Right renal pelvis (tissue), 4 donors: ENCODE data around the gene C12orf76. TPM values are rescaled to one million over a fixed set of nuclear protein-coding genes. Genes with fewer than 3 reads are reported as not detected.
"Not testable (repeated sequence)": the region's sequence is repeated elsewhere in the genome, so short reads cannot be mapped to it uniquely, and the experiment has no call there.

ENCODE experiments used
- DNase-seq, 4 donors: peaks; one replicate each; pipeline ENCODE4 v3.0.0-alpha.2; 2013; ENCODE audit warnings: low read depth in 4 of 4, low spot score in 3 of 4, missing footprints in 1 of 4
- polyA plus RNA-seq, 4 donors: library from polyadenylated mRNA; unstranded; fragments of 120-200 nt; gene quantifications; one replicate each; pipeline ENCODE4 v1.2.1, GENCODE V29; 2013; ENCODE audit not compliant: insufficient read length in 4 of 4

Gene C12orf76, protein sequence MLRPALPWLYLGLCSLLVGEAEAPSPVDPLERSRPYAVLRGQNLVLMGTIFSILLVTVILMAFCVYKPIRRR
- 10 to 100 TPM; 32.0 to 34.2 (median 33.9) TPM for polyA plus RNA-seq

DNA sequence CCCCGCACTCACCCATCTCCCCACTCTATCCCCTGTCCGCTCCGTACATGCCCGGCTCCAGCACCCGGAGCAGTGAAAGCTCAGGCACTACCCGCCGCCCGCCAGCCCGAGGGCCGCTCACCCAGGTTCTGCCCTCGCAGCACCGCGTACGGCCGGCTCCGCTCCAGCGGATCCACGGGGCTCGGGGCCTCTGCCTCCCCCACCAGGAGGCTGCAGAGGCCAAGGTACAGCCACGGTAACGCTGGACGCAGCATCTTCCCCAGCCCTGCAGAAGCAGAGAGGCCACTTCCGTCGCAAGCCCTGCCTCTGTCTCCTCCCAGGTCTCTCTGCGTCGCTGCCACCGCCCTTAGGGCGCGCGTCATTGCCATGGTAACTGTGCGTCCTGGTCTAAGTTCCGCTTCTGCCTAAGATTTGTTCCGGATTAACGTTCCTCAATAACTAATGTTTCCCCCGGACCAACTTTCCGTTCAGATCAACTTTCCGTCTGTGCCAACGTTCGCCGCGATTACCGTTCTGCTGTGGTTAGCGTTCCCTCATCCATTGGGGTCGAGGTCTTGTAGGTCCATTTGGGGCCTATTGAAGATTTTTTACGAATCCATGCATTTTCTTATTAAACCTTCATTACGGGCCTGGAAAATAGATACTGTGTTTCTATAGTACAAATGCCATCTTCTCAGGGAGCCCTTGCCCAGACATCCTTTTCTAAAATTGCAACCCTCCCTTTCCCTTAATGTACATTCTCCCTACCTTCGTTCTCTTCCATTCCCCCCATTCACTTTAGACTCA lies at the start of gene C12orf76:
TSS of gene C12orf76 (minus strand) at position 281 of the 786 bp plus-strand sequence. CDS start at position 254, 27 bp downstream.
- DNase-seq = peak; percentile 86 to 90 (median 88)

DNA sequence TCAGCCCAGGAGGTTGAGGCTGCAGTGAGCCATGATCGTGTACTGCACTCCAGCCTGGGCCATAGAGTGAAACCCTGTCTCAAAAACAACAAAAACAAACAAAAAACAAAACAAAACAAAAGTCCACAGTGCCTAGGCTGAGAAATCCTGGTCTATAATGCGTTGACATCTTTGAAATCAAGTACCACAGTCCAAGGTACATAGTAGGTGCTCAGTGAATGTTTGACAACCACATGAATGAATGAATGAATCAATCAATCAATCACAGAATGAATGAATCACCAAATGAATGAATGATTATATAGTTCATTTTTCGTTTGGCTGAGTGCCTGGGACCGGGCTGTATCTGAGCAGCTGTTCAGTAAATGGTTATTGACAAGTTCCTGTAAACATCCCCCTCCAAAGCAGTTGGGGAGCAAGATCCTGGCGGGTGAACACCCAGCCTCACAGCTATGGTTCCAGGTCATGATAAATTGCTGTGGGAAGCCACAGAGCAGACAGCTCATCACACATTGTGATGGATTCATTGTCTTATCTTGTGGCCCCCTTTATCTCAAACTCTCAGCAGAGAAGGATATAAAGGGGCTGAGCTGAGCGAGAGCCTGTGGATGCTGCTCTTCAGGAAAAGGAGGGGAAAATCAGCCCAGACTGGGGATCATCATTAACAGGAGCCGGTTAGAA lies 45.4 kb upstream of the C12orf76 start:
- no peak for DNase-seq

DNA sequence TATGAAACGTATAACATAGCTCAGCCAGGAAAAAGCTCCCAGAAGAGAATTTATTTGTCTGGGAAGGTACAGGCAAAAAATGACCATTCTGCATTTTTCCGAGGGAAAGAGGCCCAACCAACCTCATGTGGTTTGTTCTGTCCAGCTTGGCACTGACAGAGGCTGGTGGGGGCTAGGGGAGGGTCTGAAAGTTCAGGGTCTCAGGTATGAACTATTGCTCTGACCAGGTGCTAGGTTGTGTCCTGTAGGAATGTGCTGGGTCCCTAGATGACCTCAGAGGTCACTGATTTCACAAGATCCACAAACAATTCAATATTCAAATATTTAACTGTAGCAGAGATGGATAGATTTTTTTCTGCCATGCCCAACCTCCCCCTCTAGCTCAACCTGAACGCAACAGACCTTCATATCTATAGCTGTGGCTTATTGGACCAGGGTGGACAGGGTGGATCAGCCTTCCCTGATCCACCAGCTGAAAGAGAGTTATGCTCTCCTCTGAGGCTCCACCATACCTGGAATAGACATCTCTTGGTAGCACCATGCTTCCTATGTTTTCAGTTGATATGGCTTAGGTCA lies 42.9 kb upstream of the C12orf76 start:
- DNase-seq = no peak

DNA sequence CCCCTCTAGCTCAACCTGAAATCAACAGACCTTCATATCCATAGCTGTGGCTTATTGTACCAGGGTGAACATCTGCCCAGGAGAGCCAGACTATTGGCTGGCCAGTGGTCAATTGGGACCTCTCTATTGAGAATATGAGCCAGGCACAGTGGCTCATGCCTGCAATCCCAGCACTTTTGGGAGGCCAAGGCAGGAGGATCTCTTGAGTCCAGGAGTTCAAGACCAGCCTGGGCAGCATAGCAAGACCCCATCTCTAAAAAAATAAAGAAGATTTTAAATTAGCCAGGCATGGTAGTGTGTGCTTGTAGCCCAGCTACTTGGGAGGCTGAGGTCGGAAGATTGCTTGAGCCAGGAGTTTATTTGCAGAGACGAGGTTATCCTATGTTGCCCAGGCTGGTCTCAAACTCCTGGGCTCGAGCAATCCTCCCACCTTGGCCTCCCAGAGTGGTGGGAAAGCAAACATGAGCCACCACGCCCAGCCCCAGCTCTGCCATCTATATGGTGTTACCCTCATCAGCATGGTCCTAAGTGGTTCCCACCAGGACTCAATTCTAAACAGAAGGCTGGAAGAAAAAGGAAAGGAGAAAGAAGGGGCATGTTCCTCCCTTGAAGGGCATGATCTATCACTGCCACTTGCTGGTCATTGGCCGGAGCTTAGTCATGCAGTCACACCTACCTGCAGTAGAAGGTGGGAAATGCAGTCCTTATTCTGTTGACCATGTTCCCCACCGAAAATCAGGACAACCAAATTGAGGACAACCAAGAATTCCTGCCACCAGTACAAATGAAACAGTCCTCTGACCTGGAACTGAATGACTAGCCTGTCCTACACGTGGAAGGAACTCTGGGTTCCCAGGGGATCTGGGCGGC lies 42.2 kb upstream of the C12orf76 start:
- no peak for DNase-seq

DNA sequence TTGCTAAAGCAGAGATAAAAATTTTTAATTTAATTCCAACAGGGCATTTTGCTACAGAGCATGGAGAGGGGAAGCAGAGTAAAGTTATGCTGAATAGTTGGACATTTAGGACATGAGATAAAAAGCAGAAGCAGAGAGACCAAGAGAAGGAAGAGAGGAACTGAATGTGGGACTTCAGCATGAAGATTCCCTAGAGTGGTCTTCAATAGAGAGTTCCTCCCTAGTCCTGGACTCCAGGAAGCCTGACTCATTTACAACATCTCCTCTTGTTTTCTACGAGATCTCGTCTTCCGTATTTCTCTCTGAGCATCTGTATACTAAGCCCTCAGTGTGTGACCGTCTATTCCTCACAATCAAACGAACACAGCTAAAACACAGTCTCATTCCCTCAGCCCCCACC lies 40.6 kb upstream of the C12orf76 start:
- DNase-seq = no peak

DNA sequence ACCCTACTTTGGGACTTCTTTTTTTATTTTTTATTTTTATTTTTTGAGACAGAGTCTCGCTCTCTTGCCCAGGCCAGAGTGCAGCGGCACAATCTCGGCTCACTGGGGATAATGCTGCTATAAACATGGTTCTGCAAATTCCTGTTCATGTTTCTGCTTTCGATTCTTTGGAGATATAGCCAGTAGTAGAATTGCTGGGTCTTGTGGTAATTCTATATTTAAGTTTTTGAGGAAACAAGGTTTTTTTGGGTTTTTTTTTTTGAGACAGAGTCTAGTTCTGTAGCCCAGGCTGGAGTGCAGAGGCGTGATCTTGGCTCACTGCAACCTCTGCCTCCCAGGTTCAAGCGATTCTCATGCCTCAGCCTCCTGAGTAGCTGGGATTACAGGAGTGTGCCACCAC lies 39.9 kb upstream of the C12orf76 start:
- DNase-seq = not testable (repeated sequence)

DNA sequence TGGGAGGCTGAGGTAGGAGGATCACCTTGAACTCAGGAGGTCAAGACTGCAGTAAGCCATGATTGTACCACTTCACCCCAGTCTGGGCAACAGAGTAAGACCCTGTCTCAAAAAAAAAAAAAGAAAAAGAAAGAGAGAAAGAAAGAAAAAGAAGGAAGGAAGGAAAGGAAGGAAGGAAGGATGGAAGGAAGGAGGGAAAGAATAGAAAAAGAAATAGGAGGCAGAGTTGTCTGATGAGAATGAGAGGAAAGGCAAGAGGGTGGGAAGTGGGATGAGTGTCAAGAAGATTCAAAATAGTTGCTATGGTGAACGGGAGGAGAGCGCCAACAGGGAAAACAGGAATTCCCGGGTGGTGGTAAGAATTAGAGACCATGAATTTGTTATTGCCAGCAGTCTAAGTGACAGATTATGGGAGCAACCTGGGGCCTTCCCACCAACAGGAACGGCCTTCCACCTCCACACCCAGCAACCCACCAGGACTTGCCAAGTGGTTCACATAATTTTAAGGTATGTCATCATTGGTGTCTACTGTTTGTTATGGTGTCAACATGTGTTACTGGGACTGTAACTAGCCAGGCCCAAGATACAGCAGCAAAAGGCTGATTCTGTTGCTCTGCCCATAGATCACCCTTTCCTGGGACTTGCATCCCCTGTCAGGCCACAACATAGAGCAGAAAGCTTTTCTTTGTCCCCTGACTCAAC lies 36.1 kb upstream of the C12orf76 start:
- DNase-seq = no peak

DNA sequence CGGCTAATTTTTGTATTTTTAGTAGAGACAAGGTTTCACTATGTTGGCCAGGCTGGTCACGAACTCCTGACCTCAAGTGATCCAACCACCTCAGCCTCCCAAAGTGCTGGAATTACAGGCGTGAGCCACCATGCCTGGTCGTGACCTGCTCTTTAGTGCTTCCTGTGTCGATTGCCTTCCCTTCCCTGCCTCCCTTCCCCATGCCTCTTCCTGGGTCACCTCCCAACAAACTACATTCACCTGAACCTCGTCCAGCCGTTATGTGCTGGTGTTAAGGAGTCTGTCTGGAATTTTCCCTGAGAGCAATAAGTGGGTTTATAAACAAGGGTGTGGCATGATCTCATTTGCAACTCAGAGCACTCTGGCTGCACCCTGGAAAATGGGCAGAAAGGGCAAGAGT lies 32.1 kb upstream of the C12orf76 start:
- no peak for DNase-seq

DNA sequence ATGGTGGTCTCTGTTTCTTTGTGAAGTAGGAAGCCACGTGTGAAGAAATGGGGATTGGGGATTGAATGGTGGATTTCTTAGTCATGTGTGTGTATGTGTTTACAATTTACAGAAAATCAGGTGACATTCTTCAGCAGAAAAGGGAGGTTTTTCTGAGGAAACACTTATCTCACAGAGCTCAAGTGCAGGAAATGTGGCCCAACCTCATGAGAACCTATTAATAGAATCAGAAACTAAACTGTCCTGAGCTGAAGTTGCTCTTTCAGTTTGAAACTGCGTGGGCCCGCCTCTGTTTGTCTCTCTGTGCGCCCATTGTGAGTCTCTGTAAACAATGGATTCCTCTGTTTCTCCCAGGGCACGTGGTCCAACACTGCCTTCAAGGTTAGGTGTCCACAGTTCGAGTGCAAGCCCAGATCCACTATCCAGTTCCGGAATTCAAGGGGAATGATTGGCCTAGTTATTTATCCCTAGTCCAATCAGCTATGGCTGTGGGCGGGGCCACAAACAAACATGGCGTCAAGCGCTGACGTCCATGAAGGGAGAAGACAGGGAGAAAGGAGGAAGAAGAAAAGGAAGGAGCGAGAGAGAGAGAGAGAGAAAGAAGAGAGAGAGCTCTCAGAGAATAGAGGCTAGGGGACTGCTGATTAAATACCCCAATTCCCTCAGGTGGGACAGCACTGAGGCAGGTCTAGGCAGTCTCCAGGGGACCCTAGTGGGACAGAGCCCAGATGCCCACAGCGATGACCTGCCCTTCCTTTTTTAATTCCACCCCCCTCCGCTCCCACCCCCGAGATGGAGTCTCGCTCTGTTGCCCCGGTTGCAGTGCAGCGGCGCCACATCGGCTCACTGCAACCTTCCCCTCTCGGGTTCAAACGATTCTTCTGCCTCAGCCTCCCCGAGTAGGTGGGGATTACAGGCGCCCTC lies 31.4 kb upstream of the C12orf76 start:
- no peak for DNase-seq

DNA sequence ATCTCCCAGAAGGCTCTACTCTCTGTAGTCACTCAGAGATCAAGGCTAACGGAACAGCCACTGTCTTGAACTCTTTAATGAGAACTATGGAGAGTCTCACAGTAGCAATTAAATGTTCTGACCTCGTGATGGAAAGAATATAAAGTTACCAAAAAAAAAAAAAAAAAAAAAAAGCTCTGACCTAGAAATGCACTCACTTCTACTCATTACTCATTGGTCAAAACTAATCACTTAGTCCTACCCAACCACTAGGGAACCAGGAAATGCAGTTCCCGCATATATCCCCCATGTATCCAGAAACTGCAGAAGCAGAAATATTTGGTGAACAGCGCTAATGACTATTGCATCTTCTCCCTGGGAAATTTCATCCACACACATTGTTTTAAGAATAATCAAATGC lies 29.5 kb upstream of the C12orf76 start:
- DNase-seq = no peak

DNA sequence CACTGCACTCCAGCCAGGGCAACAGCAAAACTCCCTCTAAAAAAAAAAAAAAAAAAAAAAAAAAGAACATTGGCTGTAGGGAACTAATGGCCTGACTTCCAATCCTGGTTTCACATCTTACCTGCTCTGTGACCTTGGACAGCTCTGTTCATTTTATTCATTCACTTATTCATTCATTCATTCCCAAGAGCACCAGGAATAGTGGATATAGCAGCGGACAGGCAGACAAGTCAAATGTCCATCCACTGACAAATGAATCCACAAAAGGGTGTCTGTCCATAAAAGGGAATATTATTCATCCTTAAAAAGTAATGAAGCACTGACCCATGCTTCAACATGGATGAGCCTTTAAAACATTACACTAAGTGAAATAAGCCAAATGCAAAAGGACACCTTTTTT lies 27.6 kb upstream of the C12orf76 start:
- no peak for DNase-seq

DNA sequence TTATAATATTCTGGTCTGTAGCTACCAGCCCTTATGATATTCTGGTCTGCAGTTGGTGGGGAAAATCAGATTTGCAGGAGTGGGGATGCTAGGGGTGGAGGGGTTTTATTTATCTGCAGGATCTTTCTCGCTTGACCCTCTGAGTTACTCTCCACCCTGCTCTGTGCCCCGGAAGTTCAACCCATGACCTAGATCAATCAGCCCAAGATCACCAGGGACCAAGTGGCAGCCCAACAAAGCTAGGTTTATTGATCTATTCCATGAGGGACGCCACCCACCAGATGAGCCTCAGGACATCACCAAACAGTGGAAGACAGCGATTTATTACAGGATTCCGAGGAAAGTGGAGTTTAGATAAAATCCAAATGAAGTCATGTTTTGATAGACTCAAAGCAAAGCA lies 25.8 kb upstream of the C12orf76 start:
- no peak for DNase-seq

DNA sequence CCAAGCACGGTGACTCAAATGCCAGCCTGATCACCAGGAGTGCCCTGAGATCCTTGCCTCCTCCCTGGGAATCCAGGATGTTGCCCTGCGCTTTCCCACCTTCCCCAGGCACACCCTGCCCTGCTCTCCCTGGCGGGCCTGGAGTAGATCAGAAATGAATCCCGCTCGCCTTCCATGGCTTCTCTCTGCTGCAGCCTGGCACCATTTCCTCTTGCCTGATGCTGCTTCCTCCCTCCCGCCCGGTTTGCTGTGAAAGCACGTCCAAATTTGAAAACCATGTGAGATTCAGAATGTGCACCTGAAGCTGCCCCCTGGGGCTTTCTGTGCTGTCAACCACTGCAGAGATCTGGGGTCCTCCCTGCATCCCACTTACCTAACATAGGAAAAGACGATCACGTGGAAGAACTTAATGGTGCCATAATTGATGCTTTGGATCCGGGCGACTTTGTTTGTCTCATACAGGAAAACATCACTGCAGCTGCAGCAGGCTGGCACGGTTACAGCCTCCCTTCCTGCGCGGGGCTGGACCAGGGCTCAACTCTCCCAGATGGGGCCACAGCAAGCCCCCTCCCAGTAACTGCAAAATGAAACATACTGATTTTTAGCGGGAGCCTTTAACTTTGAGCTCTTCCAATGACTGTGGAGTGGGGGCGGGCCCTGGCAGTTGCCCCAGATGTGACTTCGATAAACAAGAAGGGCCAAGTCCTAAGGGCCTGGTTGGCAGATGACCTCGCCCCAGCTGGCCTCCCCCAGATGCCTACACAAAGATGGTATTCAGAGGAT lies 24.9 kb upstream of the C12orf76 start:
- DNase-seq = no peak

DNA sequence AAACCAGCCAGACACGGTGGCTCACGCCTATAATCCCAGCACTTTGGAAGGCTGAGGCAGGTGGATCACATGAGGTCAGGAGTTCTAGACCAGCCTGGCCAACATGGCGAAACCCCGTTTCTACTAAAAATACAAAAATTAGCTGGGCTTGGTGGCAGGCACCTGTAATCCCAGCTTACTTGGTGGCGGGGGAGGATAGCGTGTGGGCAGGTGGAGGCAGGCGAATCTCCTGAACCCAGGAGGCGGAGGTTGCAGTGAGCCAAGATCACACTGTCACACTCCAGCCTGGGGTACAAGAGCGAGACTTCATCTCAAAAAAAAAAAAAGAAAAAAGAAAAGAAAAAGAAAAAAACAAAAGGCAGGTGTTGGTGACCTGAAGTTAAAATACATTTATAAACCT lies 24.3 kb upstream of the C12orf76 start:
- not testable (repeated sequence) for DNase-seq

DNA sequence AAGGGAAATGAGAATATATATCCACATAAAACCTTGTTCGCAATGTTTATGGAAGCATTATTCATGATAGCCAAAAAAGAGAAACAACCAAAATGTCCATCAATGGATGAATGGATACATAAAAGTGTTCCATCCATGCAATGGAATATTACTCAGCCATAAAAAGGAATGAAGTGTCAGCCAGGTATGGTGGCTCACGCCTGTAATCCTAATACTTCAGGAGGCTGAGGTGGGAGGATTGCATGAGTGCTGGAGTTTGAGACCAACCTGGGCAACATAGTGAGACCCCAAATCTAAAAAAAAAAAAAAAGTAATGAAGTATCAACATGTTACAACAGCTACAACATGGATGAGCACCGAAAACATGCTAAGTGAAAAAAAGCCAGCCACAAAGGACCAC lies 23.6 kb upstream of the C12orf76 start:
- no peak for DNase-seq

DNA sequence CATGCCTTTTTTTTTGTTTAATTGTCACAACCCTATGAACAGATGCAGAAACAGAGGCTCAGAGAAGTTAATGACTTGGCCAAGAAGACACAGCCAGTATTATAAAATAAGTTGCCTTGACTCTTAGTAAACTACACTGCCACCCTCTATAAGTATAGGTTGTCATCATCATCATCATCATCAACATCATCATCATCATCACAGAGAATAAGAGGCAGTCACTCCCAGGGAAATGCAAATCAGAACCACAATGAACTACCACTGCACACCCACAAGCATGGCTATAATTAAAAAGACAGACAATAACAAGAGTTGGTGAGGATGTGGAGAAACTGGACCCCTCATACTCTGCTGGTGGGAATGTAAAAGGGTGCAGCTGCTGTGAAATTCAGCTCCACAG lies 23.2 kb upstream of the C12orf76 start:
- no peak for DNase-seq

DNA sequence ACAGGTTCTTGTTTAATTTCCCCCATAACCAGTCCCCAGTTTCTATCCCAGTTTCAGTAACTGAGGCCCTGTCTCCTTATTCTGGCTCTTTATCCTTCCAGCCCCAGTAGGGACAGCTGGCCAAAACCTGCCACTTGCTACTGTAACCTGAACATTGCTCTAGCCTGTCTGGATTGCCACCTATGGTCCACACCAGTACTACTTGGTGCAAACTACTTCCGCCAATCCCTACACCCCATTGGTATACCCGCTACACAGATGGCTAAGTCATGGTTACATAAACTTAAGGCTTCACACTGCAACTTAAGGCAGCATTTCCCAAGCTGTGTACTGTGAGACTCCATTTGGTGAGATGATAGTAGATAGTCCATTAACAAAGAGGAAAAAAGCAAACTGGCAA lies 20.3 kb upstream of the C12orf76 start:
- no peak for DNase-seq

DNA sequence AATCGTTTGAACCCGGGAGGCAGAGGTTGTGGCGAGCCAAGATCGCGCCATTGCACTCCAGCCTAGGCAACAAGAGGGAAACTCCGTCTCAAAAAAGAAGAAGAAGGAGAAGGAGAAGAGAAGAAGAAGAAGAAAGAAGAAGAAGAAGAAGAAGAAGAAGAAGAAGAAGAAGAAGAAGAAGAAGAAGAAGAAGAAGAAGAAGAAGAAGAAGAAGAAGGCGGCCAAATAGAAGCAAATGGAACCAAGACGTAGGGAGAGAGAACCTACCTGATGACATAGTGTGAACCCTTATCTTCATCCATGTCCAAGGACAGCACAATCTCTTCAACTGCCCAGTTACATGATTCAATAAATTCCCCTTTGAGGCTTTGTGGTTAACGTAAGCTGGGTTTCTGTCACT lies 19.8 kb upstream of the C12orf76 start:
- DNase-seq = not testable (repeated sequence)
